Mesothelial cell of epicardium (in vitro differentiated cells): ENCODE results near the gene CNNM1. TPM values are rescaled to one million over a fixed set of nuclear protein-coding genes. Genes with fewer than 3 reads are reported as not detected.

Experiments
- DNase-seq, 2 experiments: peaks; one replicate each; pipeline ENCODE4 v3.0.0; 2021; ENCODE audit warnings: low spot score in 2 of 2; ENCODE audit not compliant: unreplicated experiment in 2 of 2
- H3K27ac Mint-ChIP-seq: 2 replicates; pipeline ENCODE4 v1.8.0; 2021; ENCODE audit warnings: mixed read lengths
- H3K27me3 Mint-ChIP-seq: 2 replicates; pipeline ENCODE4 v1.8.0; 2021; ENCODE audit warnings: low read depth, mixed read lengths
- H3K36me3 Mint-ChIP-seq: 2 replicates; pipeline ENCODE4 v1.8.0; 2021; ENCODE audit warnings: mixed read lengths
- H3K4me1 Mint-ChIP-seq: 2 replicates; pipeline ENCODE4 v1.8.0; 2021; ENCODE audit warnings: mixed read lengths
- H3K4me3 Mint-ChIP-seq: 2 replicates; pipeline ENCODE4 v1.8.0; 2021; ENCODE audit warnings: mild to moderate bottlenecking, moderate library complexity, mixed read lengths
- H3K9me3 Mint-ChIP-seq: 2 replicates; pipeline ENCODE4 v1.8.0; 2021; ENCODE audit warnings: mixed read lengths
- total RNA-seq: library from RNA; stranded (reverse); gene quantifications from 3 replicates; pipeline ENCODE4 v1.2.1, GENCODE V29; 2021
- TF ChIP-seq, protein P1 (sequence below): fragments of 200-600 bp; sonication (generic); IDR thresholded peaks from one replicate; pipeline ENCODE4 v1.5.0; 2021; ENCODE audit warnings: antibody characterized with exemption; ENCODE audit not compliant: unreplicated experiment

The CNNM1 gene
- total RNA-seq, 1 donor from 2014 or later: 0.49 TPM

DNA sequence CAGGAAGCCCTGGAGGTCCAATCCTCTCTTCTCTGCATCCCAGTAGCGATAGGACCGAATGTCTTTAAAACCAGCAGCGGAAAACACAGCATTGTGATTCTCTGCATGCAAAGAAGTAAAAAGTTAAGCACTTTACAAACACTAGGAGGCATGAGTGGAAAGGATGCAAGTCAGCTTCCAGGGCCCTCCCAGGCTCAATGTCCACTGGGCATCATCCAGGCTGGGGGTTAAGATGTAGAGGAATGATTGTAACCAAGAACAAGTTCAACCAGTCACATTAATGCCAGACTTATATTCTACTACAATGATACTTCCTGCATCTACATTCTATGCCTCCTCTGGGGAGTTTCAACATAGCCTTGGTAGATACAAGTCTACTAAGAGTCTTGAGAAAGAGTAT lies 77.0 kb downstream of the CNNM1 start:
- Mint-ChIP-seq H3K4me3 (no peak overlapping the region), H3K4me1 (no peaks in the 10 kb centered on the region), H3K27me3 (no peaks in the 10 kb centered on the region), H3K27ac (no peak overlapping the region), H3K9me3 (no peaks in the 10 kb centered on the region), H3K36me3 (peaks cover 40% of the 10 kb centered on the region)
- DNase-seq: no peak
- TF ChIP-seq, protein P1, sequence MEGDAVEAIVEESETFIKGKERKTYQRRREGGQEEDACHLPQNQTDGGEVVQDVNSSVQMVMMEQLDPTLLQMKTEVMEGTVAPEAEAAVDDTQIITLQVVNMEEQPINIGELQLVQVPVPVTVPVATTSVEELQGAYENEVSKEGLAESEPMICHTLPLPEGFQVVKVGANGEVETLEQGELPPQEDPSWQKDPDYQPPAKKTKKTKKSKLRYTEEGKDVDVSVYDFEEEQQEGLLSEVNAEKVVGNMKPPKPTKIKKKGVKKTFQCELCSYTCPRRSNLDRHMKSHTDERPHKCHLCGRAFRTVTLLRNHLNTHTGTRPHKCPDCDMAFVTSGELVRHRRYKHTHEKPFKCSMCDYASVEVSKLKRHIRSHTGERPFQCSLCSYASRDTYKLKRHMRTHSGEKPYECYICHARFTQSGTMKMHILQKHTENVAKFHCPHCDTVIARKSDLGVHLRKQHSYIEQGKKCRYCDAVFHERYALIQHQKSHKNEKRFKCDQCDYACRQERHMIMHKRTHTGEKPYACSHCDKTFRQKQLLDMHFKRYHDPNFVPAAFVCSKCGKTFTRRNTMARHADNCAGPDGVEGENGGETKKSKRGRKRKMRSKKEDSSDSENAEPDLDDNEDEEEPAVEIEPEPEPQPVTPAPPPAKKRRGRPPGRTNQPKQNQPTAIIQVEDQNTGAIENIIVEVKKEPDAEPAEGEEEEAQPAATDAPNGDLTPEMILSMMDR: no peak

DNA sequence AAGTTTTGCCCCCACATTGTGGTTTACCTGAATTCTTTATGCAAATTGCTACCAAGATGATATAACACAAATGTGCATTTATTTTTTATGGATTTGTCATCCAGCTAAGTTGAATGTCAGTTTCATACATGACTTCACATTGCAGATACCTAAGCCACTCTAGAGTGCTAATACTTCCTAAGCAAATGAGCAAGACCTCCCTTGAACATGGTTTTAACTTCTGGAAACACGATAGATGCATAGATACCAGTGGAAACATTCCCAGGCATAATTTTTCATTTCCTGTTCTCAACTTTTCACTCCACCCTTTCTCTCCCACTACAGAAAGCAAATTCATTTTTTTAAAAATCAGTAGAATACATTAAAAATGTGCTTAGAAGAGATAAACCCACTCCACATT lies 81.0 kb downstream of the CNNM1 start:
- H3K4me3 Mint-ChIP-seq: no peak overlapping the region
- TF ChIP-seq, protein P1: no peak
- peaks cover 30% of the 10 kb centered on the region for H3K36me3 Mint-ChIP-seq
- no peak for DNase-seq
- no peak overlapping the region for H3K27ac Mint-ChIP-seq
- no peaks in the 10 kb centered on the region for H3K4me1 Mint-ChIP-seq
- no peaks in the 10 kb centered on the region for H3K27me3 Mint-ChIP-seq
- H3K9me3 Mint-ChIP-seq: no peaks in the 10 kb centered on the region

DNA sequence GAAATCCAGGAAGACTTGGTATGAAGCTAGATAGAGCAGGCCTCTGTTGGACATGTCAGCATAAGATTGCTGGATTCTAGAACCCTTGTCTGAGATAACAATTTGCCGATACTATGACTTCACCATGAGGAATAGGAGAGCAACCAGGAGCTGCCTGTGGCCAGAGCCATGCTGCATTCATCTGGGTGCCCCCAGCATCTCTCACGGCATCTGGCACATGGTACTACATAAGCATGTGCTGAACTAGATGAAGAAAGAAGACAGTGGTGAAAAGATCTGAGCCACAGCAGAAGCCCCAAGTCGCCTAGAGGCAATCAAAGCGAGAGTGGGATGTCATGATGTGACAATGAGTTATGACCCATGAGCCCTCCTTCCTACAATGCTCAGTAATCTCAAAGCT lies 81.7 kb downstream of the CNNM1 start:
- Mint-ChIP-seq H3K27ac (no peak overlapping the region), H3K9me3 (peaks cover 7% of the 10 kb centered on the region), H3K27me3 (no peaks in the 10 kb centered on the region), H3K4me1 (no peaks in the 10 kb centered on the region), H3K36me3 (peaks cover 27% of the 10 kb centered on the region), H3K4me3 (no peak overlapping the region)
- TF ChIP-seq, protein P1: no peak
- no peak for DNase-seq

DNA sequence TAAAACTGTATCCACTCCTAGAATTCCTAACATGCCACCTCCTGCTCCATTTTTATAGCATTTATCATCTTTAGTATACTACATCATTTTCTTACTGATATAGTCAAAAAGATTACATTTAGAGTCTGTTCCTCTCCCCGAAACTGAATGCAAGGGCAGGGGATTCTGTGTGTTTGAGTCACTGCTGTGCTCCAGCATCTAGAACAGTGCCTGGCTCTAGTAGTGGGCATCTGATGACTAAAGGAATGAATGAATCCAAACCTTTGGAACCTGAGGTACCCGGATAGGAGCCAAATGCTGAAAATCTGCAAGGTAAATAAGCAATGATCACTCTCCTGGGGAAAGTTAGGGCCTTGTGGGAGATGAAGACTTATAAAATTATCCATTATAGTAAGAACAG lies 82.4 kb downstream of the CNNM1 start:
- Mint-ChIP-seq H3K4me3 (no peak overlapping the region), H3K27me3 (no peaks in the 10 kb centered on the region), H3K9me3 (peaks cover 14% of the 10 kb centered on the region), H3K36me3 (peaks cover 28% of the 10 kb centered on the region), H3K4me1 (no peaks in the 10 kb centered on the region), H3K27ac (no peak overlapping the region)
- no peak for DNase-seq
- TF ChIP-seq, protein P1: no peak

DNA sequence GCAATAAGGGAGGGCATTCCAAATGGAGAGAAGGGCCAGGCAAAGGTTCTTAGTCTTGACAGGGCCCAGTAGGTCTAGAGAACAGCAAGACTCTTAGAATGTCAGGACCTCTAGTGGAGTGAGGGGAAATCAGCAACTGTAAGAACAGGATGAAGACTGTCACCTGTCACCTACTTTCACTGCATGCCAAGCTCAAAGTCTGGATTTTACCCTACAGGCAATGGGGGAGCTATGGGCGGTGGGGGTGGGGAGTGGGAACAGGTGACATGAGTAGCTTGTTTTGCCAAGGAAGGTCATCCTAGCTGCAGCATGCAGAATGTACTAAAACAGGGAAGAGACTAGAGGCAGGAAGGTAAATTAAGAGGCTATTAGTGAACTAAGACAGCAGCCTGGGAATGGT lies 82.9 kb downstream of the CNNM1 start:
- no peaks in the 10 kb centered on the region for H3K27me3 Mint-ChIP-seq
- H3K27ac Mint-ChIP-seq: no peak overlapping the region
- TF ChIP-seq, protein P1: no peak

DNA sequence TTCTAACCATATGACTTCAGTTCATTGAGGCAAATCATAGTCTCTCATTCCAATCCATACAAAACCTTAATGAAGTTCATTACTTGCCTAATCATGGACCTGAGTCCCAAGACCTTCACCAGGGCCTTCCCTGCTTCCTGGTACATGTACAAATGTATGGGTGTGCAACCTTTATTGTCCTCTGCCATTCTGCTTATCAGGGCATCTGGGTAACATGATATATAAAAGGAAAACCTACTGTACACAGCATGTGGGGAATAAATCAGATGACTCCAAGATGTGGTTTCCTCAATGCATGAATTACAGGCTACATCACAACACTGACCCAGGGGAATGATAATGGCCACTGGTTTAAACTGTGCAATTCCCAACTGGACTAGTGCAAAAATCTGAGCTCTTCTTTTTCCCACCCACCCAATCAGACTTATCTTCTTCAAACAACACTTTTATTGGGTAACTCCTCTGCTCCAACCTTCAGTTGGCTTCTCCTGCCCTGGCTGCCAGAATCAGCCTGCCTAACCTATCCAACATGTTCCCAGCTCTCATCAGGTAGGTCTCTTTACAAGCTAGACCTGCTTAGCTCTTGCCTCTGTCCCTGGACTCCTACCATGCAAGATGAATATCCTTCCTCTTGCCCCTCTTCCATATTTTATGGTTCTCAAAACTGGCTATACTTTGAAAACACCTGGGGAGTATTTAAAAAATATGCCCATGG lies 89.9 kb downstream of the CNNM1 start:
- Mint-ChIP-seq H3K4me1 (no peaks in the 10 kb centered on the region), H3K36me3 (peaks cover 32% of the 10 kb centered on the region), H3K9me3 (peaks cover 14% of the 10 kb centered on the region), H3K27ac (no peak overlapping the region), H3K4me3 (no peak overlapping the region), H3K27me3 (no peaks in the 10 kb centered on the region)
- DNase-seq: no peak
- TF ChIP-seq, protein P1: no peak

More for the DNA sequence above, 82.9 kb downstream of the CNNM1 start:
- Mint-ChIP-seq H3K9me3 (peaks cover 14% of the 10 kb centered on the region), H3K4me3 (no peak overlapping the region), H3K4me1 (no peaks in the 10 kb centered on the region), H3K36me3 (peaks cover 28% of the 10 kb centered on the region)
- DNase-seq: no peak
